T-helper 2 cell (primary cell): ENCODE results near the gene SUMO3.
"Not testable (repeated sequence)": the region's sequence is repeated elsewhere in the genome, so short reads cannot be mapped to it uniquely, and the experiment has no call there.

Source experiments
- DNase-seq, 5 experiments: peaks; one replicate each; pipeline versions ENCODE4 v3.0.0 to v3.0.0-alpha.2; 2012 to 2022

SUMO3 gene

GRCh38 chr21:44846485-44847260 lies 28.8 kb upstream of the SUMO3 start:
- peak in 1 of 5 experiments; percentile 40 for DNase-seq

- no peak for DNase-seq
Measured at GRCh38 chr21:44846224-44846484, 28.3 kb upstream of the SUMO3 start.

- DNase-seq: peak in 4 of 5 experiments; percentile 30 to 45 (median 36)
Measured at GRCh38 chr21:44845418-44846223, 27.8 kb upstream of the SUMO3 start.

GRCh38 chr21:44844256-44844655 lies 26.4 kb upstream of the SUMO3 start:
- DNase-seq: no peak

GRCh38 chr21:44842721-44843445 lies 25.0 kb upstream of the SUMO3 start:
- no peak for DNase-seq

- DNase-seq: no peak
Measured at GRCh38 chr21:44842087-44842486, 24.2 kb upstream of the SUMO3 start.

GRCh38 chr21:44840771-44841170 lies 22.9 kb upstream of the SUMO3 start:
- DNase-seq: no peak

- no peak for DNase-seq
Measured at GRCh38 chr21:44838951-44839350, 21.1 kb upstream of the SUMO3 start.

GRCh38 chr21:44838039-44838895 lies 20.4 kb upstream of the SUMO3 start:
- DNase-seq: no peak

GRCh38 chr21:44837537-44837936 lies 19.7 kb upstream of the SUMO3 start:
- DNase-seq: no peak

- no peak for DNase-seq
Measured at GRCh38 chr21:44836666-44837471, 19.0 kb upstream of the SUMO3 start.

GRCh38 chr21:44836349-44836665 lies 18.4 kb upstream of the SUMO3 start:
- DNase-seq: no peak

- no peak for DNase-seq
Measured at GRCh38 chr21:44835647-44835973, 17.7 kb upstream of the SUMO3 start.

GRCh38 chr21:44834951-44835646 lies 17.2 kb upstream of the SUMO3 start:
- DNase-seq: no peak

- DNase-seq: no peak
Measured at GRCh38 chr21:44834231-44834950, 16.5 kb upstream of the SUMO3 start.

- no peak for DNase-seq
Measured at GRCh38 chr21:44833663-44834062, 15.8 kb upstream of the SUMO3 start.

- not testable (repeated sequence) for DNase-seq
Measured at GRCh38 chr21:44832516-44833255, 14.8 kb upstream of the SUMO3 start.

GRCh38 chr21:44831227-44831860 lies 13.5 kb upstream of the SUMO3 start:
- peak in 1 of 5 experiments; percentile 58 for DNase-seq

- no peak for DNase-seq
Measured at GRCh38 chr21:44829507-44830092, 11.7 kb upstream of the SUMO3 start.
